Activated T-cell treated with anti-CD3 and anti-CD28 coated beads, Interleukin-2, amount 50 U/mL, for 1 hour (primary cell): ENCODE results near the gene CYP4A22.
"Not testable (repeated sequence)": the region's sequence is repeated elsewhere in the genome, so short reads cannot be mapped to it uniquely, and the experiment has no call there.

ENCODE experiments used
- DNase-seq: peaks from one replicate; pipeline ENCODE4 v3.0.0-alpha.2; 2020

The CYP4A22 gene

GRCh38 chr1:47157957-47158356 is 20.7 kb downstream of the CYP4A22 start:
- DNase-seq, result not testable (repeated sequence)

DNA sequence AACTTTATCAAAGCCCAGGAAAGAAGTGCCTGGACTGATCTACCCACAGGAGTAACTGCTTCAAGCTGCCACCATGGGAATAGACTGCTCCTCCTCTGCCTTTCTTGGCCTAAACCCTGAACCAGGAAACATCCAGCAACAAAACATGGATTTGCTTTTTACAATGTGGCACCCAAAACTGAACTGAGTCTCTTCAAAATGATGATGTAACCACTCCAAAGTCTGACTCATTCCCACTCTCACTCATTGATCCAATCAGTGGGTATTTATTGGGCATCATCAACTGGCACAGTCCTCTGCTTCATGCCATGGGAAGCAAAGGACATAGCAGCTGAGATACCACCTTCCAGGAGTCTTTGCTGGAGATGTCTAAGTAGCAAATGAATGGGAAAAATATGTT is 23.5 kb downstream of the CYP4A22 start:
- no peak for DNase-seq

- no peak for DNase-seq
Measured at GRCh38 chr1:47161298-47162040, 24.2 kb downstream of the CYP4A22 start.

- no peak for DNase-seq
Measured at GRCh38 chr1:47164552-47164951, 27.3 kb downstream of the CYP4A22 start.

- DNase-seq, result no peak
Measured at GRCh38 chr1:47172782-47173181, 35.5 kb downstream of the CYP4A22 start.

- DNase-seq, result no peak
Measured at GRCh38 chr1:47174656-47175020, 37.4 kb downstream of the CYP4A22 start.

DNA sequence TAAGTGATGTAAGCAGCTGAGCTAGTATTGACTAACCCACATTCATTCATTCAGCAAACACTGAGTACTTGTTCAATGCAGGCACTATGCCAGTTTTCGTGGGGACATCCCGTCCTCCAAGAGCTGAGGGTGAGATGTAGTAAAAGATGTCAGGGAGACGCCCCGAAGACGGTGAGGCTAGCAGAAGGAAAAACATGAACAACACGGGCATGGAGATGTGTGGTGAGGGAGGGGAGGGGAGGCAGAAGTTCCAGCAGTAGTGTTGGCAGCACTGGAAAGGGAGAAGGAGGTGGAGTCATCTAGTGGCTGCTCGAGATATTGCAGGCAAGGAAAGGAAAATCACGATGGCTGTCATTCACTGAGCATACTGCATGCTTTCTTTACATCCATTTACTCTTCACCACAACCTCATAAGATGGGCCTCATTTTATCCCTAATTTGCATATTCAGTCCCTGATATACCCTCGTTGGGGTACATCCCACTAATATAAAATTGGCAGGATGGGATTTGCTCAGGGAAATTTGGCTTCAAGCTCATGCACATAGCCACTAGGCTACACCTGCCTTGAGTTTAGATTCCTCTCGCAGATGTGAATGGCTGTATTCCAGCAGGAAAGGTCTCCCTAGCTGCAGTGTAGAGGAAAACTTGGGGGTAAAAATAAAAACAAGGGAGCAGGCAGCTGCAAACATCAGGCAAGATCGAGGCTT is 38.1 kb downstream of the CYP4A22 start:
- peak; percentile 29 for DNase-seq

- DNase-seq, result no peak
Measured at GRCh38 chr1:47178020-47178419, 40.8 kb downstream of the CYP4A22 start.

- no peak for DNase-seq
Measured at GRCh38 chr1:47178654-47179016, 41.4 kb downstream of the CYP4A22 start.

- DNase-seq, result peak; percentile 70
Measured at GRCh38 chr1:47179017-47179987, 42.1 kb downstream of the CYP4A22 start.

DNA sequence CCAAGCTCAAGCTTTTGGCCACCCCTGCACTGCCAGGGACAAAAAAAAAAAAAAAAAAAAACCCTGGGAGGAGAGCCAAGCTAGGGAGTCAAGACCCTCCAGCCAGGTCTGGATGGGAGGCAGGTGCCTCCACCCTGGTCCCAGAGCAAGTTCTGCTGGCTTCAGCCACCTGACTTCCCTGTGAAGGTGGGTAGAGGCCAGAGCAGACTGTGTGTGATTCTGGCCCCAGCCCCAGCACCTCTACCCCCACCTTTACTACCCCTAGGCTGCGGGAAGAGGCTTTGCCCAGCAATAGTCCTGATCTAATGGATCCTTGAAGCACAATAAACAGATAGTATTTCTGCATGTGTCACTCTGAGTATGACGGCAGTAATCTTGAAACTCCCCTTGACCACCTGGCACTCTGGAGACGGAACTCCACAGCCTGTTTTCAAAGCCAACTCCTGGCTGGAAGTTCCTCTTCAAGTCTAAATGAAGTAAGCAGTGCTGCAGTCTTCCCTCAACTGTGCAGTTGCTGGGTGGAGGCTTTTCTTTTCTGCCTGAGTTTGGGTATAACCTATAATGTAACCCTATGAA is 42.8 kb downstream of the CYP4A22 start:
- DNase-seq, result no peak

DNA sequence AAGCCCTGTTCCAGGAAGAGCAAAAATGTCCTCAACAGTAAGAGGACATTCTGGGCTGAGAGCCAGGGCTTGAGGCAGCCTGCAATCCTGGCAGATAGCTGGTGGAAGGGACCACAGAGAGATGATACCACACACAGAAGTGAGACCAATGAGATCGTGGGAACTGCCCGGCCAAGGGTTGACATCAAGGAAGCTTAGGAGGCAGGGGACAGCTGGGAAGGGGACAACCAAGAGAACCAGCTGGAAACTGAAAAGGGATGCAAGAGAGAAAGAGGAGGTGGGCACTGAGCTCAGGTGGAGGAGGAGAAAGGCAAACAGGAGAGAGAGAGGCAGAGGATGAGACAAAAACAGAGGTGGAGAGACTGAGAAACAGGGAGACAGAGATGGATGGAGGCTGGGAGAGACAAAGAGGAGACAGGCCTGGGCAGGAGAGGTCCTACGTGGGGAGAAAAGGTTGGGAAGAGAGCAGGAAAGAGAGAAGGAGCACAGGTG is 43.4 kb downstream of the CYP4A22 start:
- DNase-seq, result no peak

- DNase-seq, result no peak
Measured at GRCh38 chr1:47181095-47181954, 44.1 kb downstream of the CYP4A22 start.

DNA sequence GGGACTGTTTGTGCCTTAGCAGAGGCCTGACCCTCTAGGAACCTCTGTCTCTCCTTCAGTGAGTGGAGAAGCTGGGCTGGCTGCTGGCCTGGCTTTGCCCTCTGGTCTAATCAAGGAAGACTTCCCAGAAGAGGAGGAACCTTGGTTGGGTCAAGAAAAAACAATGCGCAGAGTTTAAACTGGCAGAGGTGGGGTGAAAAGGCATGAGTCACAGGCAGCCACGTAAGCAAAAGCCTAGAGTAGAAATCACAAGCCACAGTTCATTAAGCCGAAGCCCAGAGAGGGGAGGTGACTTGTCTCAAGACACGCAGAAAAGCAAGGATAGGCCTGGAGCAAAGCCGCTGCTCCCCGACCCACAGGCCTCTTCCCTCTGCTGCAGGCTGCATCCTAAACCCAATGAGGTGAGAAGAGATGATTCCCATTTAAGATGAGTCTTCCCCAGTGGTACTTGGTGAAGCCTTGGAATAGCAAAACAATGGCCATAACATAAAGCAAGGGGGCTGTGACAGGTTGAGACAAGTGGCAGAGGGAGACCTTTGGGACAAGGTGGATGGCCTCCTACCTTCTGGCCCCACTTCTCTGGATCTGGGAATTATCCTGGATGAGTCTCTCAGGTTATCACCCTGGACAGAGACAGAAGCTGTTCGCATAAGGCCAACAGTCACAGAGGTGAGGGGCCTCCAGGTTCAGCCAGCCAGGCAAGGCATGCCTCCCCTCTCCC is 44.9 kb downstream of the CYP4A22 start:
- no peak for DNase-seq

DNA sequence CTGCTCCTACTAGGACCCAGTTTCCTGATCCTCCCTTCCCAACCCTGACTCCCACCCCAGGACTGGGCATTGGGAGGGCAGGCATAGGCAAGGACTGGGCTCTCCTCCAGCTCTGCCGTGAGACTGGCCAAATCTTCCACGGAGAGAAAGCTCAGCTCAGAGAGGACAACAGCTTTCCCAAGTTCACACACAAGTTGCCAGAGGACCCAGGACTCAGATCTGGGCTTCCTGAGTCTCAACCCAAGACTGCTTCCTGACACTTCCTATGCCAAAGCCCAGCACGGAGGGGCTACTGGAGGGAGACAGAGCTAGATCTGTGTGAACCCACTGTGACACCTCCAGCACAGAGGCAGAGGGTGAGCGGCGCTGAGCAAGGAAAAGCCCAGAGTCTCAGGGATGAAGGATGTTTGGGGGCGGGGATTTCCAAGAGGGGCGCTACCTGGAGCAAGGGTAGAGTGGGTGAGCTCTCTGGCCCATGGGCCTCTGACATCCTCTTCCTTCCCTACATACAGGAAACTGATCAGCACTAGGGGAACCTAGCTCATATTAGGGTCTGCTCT is 45.5 kb downstream of the CYP4A22 start:
- DNase-seq, result no peak

DNA sequence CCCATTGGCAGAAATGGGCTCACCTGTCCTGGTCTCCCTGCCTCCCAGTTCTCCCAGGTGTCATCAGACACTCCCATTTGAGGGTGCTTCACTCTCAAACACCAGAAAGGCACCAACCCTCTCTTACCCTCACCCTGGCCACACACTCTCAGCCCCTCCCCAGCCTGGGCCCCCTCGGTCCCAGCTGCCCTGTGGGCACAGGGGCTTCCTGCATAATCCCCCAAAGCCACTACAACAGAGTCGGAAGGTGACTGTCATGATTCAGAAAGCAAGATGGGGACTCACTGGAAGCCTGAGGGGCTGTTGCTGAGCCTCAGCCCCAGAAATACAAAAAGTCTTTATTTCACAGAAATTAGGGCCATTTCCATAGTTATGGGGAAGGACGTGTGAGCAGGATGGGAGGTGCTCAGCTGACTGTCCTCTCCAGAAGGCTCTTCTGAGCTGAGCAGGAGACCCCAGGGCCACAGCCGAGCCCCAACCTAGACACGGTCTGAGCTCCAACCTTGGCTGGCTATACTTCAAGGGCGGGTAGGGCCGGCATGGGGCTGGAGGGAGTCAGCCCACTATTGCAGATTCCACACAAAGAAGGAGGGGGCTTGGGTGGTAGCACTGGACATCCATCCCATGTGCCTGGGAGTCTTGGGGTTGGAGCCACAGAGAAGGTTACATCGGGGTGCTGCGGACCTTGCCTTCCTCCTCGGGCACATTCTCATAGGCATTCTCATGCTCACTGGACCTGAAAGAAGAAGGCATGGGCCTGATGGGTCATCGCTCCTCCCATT is 46.3 kb downstream of the CYP4A22 start:
- no peak for DNase-seq

DNA sequence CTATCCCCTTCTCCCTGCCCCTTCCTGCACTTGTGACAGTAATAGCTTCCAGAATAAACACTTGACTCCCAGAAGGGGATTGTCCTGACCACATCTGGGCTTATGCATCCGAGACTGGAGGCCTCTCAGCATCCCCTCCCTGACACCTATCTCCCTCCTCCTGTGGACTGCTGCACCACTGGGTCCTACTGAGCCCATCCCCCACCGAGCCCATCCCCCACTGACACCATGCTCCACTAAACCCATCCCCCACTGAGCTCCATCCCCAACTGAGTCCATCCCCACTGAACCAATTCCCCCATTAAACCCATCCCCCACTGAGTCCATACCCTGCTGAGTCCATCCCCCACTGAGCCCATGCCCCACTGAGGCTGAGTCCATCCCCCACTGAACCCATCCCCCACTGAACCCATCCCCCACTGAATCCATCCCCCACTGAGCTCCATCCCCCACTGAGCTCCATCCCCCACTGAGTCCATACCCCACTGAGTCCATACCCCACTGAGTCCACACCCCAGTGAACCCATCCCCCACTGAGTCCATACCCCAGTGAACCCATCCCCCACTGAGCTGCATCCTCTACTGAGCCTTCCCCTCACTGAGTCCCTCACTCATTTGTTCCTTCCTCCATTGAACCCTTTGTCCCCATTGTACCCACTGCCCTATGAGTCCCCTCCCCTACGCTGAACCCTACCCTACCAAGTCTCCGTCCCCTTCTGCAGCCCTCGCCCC is 47.0 kb downstream of the CYP4A22 start:
- no peak for DNase-seq

DNA sequence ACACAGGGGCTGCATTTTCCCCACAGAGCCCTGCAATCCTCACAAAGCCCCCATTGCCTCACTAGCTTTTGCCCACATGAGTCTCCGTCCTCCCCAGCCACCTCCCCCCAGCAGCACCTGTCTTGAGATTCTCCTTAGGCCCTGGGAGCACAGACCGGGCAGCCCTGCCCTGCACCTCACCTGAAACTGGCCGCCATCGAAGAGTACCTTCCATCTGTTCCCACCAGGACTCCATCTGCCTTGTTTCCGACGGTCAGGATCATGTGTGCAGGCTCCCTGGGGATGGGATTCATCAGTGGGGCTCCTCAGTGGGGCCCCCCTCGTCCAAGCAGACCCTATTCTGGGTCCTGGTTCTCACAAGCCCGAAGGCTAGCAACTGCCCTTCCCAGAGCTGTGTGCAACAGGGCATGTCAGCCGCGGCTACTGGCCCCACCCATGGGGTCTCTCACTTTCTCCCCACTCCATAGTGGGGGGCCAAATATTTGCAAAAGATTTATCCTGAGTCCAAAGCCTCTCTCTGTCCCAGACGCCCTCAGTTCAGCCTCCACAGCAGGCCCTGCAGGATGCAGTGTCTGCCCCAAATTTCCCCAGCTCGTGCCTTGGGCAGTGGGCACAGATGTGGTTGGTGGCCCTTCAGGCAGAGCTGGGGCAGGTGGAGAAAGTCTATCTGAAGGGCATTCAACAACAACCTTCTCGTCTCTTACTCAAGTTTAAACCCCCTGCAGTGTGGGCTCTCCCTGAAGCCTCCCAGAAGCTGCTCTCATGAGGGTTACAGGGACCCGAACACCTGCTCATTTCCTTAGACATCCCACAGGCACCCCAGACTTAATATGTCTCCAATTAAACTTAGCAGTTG is 47.8 kb downstream of the CYP4A22 start:
- DNase-seq, result no peak
